Measurements from ENCODE around the gene UNC93B1. TPM values are rescaled to one million over a fixed set of nuclear protein-coding genes. Genes with fewer than 3 reads are reported as not detected.

UNC93B1 gene
- polyA plus RNA-seq, 1 donor (not counting 4 experiments of a cell fraction or from before 2014, with no cell fraction given), result 15.4 TPM

DNA sequence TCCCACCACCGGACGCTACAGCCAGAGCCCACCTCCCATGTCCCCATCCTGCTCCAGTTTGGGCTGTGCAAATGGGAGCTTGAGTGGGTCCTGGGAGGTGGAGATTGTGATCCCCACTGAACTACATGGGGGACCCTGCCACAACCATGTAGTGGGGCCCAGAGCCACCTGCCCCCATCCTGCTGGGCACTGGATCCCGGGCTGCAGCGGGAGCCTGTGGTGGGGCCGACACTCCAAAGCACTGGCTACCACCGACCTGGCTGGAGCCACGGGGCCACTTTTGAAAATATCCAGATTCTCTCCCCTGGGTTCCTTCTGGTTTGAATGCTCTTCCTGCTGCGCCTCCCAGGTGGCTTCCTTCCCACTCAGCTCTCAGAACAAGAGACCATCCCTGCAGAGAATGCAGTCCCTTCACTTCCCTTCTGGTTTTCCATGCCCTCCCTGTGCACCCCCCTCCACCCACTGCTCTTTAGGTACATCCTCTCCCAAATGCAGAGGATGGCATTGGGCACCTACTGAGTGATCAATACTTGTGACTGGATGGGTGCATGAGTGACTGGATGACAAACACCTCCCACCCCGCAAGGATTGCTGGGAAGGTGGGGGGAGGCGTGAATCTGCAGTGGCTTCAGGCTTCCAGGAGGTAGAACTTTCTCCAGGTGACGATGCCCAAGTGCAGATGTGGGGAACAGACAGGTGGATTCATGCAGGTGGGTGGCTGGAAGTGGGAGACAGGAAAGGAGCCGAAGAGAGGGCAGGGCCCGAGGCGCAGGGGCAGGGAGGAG lies 846 bp upstream of the UNC93B1 start:
- Histone ChIP-seq H3K9me3 (ENCODE audit: control insufficient read depth, low read depth, low read length) (no peaks in the 10 kb centered on the region), H3K4me1 (ENCODE audit: control insufficient read depth, extremely low read depth, insufficient read depth, low read length) (peaks cover 20% of the 10 kb centered on the region), H3K79me2 (ENCODE audit: control insufficient read depth, insufficient read depth, low read length) (no peaks in the 10 kb centered on the region), H3K4me2 (ENCODE audit: control insufficient read depth, extremely low read depth, insufficient read depth, low read depth, low read length) (peak overlapping the region; percentile 78), H3K9ac (ENCODE audit: control insufficient read depth, extremely low read depth, insufficient read depth, low read length) (no peak overlapping the region), H3K9me1 (ENCODE audit: control insufficient read depth, extremely low read depth, insufficient read depth, low read length) (no peaks in the 10 kb centered on the region), H3K4me3 (ENCODE audit: control insufficient read depth in 2 of 3, extremely low read depth in 1 of 3, insufficient read depth in 2 of 3, low read depth in 1 of 3, low read length in 3 of 3) (peak overlapping the region in 1 of 3 experiments; percentile 59), H3K27me3 (ENCODE audit: control insufficient read depth, extremely low read depth, insufficient read depth, low read length) (no peaks in the 10 kb centered on the region), H2AFZ (ENCODE audit: control insufficient read depth, low read length) (no peak overlapping the region), H3K27ac (ENCODE audit: control insufficient read depth, insufficient read depth, low read length) (no peak overlapping the region), H4K20me1 (ENCODE audit: control insufficient read depth, extremely low read depth, insufficient read depth, low read length) (no peaks in the 10 kb centered on the region), H3K36me3 (ENCODE audit: control insufficient read depth in 2 of 2, extremely low read depth in 1 of 2, insufficient read depth in 2 of 2, low read length in 2 of 2) (no peaks in the 10 kb centered on the region)
- TF ChIP-seq CTCF (optimal IDR thresholded peaks at IDR 0.05 in 1 of 3, IDR thresholded peaks at IDR 0.05 in 1 of 3, conservative IDR thresholded peaks at IDR 0.05 in 1 of 3; ENCODE audit: extremely low read depth in 1 of 3, insufficient read depth in 2 of 3, low read length in 3 of 3) (no peak), EZH2 (IDR thresholded peaks at IDR 0.05; ENCODE audit: low read length) (no peak)
- DNase-seq (ENCODE audit: low read depth, low spot score) (no peak), FAIRE-seq (no peak)
- dilution Hi-C loops (cut with MboI; ENCODE audit: extremely low pct_ligation_motif_present, low sequenced_read_pairs), result no loop called here

GRCh38 chr11:68002938-68003845 lies 705 bp downstream of the UNC93B1 start:
- TF ChIP-seq CTCF (optimal IDR thresholded peaks at IDR 0.05 in 1 of 3, IDR thresholded peaks at IDR 0.05 in 1 of 3, conservative IDR thresholded peaks at IDR 0.05 in 1 of 3; ENCODE audit: extremely low read depth in 1 of 3, insufficient read depth in 2 of 3, low read length in 3 of 3) (no peak), EZH2 (IDR thresholded peaks at IDR 0.05; ENCODE audit: low read length) (no peak)
- Histone ChIP-seq H3K27me3 (ENCODE audit: control insufficient read depth, extremely low read depth, insufficient read depth, low read length) (no peaks in the 10 kb centered on the region), H3K4me2 (ENCODE audit: control insufficient read depth, extremely low read depth, insufficient read depth, low read depth, low read length) (peak overlapping the region; percentile 58), H3K4me1 (ENCODE audit: control insufficient read depth, extremely low read depth, insufficient read depth, low read length) (peaks cover 9% of the 10 kb centered on the region), H3K27ac (ENCODE audit: control insufficient read depth, insufficient read depth, low read length) (no peak overlapping the region), H3K36me3 (ENCODE audit: control insufficient read depth in 2 of 2, extremely low read depth in 1 of 2, insufficient read depth in 2 of 2, low read length in 2 of 2) (no peaks in the 10 kb centered on the region), H4K20me1 (ENCODE audit: control insufficient read depth, extremely low read depth, insufficient read depth, low read length) (no peaks in the 10 kb centered on the region), H3K9me1 (ENCODE audit: control insufficient read depth, extremely low read depth, insufficient read depth, low read length) (no peaks in the 10 kb centered on the region), H3K4me3 (ENCODE audit: control insufficient read depth in 2 of 3, extremely low read depth in 1 of 3, insufficient read depth in 2 of 3, low read depth in 1 of 3, low read length in 3 of 3) (peak overlapping the region; percentile 46 to 79 (median 50)), H2AFZ (ENCODE audit: control insufficient read depth, low read length) (peak overlapping the region; percentile 51), H3K9me3 (ENCODE audit: control insufficient read depth, low read depth, low read length) (no peaks in the 10 kb centered on the region), H3K9ac (ENCODE audit: control insufficient read depth, extremely low read depth, insufficient read depth, low read length) (peak overlapping the region; percentile 61), H3K79me2 (ENCODE audit: control insufficient read depth, insufficient read depth, low read length) (no peaks in the 10 kb centered on the region)
- DNase-seq (ENCODE audit: low read depth, low spot score) (no peak), FAIRE-seq (no peak)
- dilution Hi-C loops (cut with MboI; ENCODE audit: extremely low pct_ligation_motif_present, low sequenced_read_pairs), result no loop called here

Data from keratinocyte (primary cell).